ENCODE data around the gene SMIM1. TPM values are rescaled to one million over a fixed set of nuclear protein-coding genes. Genes with fewer than 3 reads are reported as not detected.

SMIM1 gene
- total and polyA plus RNA-seq, 2 experiments from 2014 or later = 3.2 to 7.2 TPM

- no peak for DNase-seq (ENCODE audit: low spot score)
- Histone ChIP-seq H3K36me3 (ENCODE audit: insufficient read depth) (no peaks in the 10 kb centered on the region), H3K4me2 (no peak overlapping the region), H3K79me2 (replicated peaks; ENCODE audit: insufficient read depth) (no peaks in the 10 kb centered on the region), H3K4me1 (ENCODE audit: insufficient read depth) (no peaks in the 10 kb centered on the region), H3K27ac (ENCODE audit: low read depth) (no peak overlapping the region), H4K20me1 (replicated peaks; ENCODE audit: insufficient read depth) (no peaks in the 10 kb centered on the region), H3K4me3 (no peak overlapping the region), H2AFZ (no peak overlapping the region), H3K9me2 (ENCODE audit: insufficient read depth) (no peaks in the 10 kb centered on the region), H3K27me3 (ENCODE audit: insufficient read depth) (no peaks in the 10 kb centered on the region), H3F3A (replicated peaks; ENCODE audit: low read depth) (no peaks in the 10 kb centered on the region)
- ATAC-seq = no peak
- H3K36me3 Mint-ChIP-seq (ENCODE audit: low read depth) = peaks cover 18% of the 10 kb centered on the region
- no peaks in the 10 kb centered on the region; the same call in 2 of the 3 replicates for H3K4me1 Mint-ChIP-seq
- no peaks in the 10 kb centered on the region for H3K9me3 Mint-ChIP-seq
- peaks cover 6% of the 10 kb centered on the region for H3K27me3 Mint-ChIP-seq (ENCODE audit: insufficient read depth, low read depth, poor library complexity)
- no peak overlapping the region for H3K4me3 Mint-ChIP-seq
- H3K27ac Mint-ChIP-seq = no peak overlapping the region
- no peak for TF ChIP-seq NANOG (IDR thresholded peaks at IDR 0.05; ENCODE audit: borderline replicate concordance)
These were observed 48.5 kb downstream of the SMIM1 start for GRCh38 chr1:3821004-3821403.

- DNase-seq (ENCODE audit: low spot score) (no peak), ATAC-seq (no peak)
- Histone ChIP-seq H3K4me2 (no peak overlapping the region), H2AFZ (no peak overlapping the region), H3K9me2 (ENCODE audit: insufficient read depth) (no peaks in the 10 kb centered on the region), H3F3A (replicated peaks; ENCODE audit: low read depth) (no peaks in the 10 kb centered on the region), H4K20me1 (replicated peaks; ENCODE audit: insufficient read depth) (no peaks in the 10 kb centered on the region), H3K27me3 (ENCODE audit: insufficient read depth) (no peaks in the 10 kb centered on the region), H3K36me3 (ENCODE audit: insufficient read depth) (no peaks in the 10 kb centered on the region), H3K4me3 (no peak overlapping the region), H3K27ac (ENCODE audit: low read depth) (no peak overlapping the region), H3K79me2 (replicated peaks; ENCODE audit: insufficient read depth) (no peaks in the 10 kb centered on the region), H3K4me1 (ENCODE audit: insufficient read depth) (no peaks in the 10 kb centered on the region)
- TF ChIP-seq NANOG (IDR thresholded peaks at IDR 0.05; ENCODE audit: borderline replicate concordance) = no peak
- TF ChIP-seq EZH2phosphoT487 (IDR thresholded peaks at IDR 0.05; ENCODE audit: unreplicated experiment) = no peak
- no peak for TF ChIP-seq CREB1 (CRISPR knock-in tag; IDR thresholded peaks at IDR 0.05; ENCODE audit: low read depth)
- no peak for TF ChIP-seq STAT1 (IDR thresholded peaks at IDR 0.05; ENCODE audit: unreplicated experiment)
- no peak for TF ChIP-seq ZNF462 (CRISPR knock-in tag; IDR thresholded peaks at IDR 0.05)
- no peak for TF ChIP-seq POLR2AphosphoS5 (IDR thresholded peaks at IDR 0.05; ENCODE audit: low read depth)
- TF ChIP-seq, protein P1, sequence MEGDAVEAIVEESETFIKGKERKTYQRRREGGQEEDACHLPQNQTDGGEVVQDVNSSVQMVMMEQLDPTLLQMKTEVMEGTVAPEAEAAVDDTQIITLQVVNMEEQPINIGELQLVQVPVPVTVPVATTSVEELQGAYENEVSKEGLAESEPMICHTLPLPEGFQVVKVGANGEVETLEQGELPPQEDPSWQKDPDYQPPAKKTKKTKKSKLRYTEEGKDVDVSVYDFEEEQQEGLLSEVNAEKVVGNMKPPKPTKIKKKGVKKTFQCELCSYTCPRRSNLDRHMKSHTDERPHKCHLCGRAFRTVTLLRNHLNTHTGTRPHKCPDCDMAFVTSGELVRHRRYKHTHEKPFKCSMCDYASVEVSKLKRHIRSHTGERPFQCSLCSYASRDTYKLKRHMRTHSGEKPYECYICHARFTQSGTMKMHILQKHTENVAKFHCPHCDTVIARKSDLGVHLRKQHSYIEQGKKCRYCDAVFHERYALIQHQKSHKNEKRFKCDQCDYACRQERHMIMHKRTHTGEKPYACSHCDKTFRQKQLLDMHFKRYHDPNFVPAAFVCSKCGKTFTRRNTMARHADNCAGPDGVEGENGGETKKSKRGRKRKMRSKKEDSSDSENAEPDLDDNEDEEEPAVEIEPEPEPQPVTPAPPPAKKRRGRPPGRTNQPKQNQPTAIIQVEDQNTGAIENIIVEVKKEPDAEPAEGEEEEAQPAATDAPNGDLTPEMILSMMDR (conservative IDR thresholded peaks at IDR 0.05; ENCODE audit: low read depth in 2 of 2) = no peak
- no peaks in the 10 kb centered on the region; the same call in 2 of the 3 replicates for H3K4me1 Mint-ChIP-seq
- peaks cover 18% of the 10 kb centered on the region for H3K36me3 Mint-ChIP-seq (ENCODE audit: low read depth)
- no peaks in the 10 kb centered on the region for H3K9me3 Mint-ChIP-seq
- H3K27ac Mint-ChIP-seq = peak overlapping the region; percentile 55; the same call in 1 of the 2 replicates
- H3K27me3 Mint-ChIP-seq (ENCODE audit: insufficient read depth, low read depth, poor library complexity) = peaks cover 6% of the 10 kb centered on the region
- H3K4me3 Mint-ChIP-seq = no peak overlapping the region
These were observed 48.9 kb downstream of the SMIM1 start for GRCh38 chr1:3821447-3821846.

All from GM23338 (cell line).